ENCODE data around the gene GARNL3. TPM values are rescaled to one million over a fixed set of nuclear protein-coding genes. Genes with fewer than 3 reads are reported as not detected.

Gene GARNL3
- total and polyA plus RNA-seq, 8 donors, result 0.76 to 35.8 (median 7.5) TPM

DNA sequence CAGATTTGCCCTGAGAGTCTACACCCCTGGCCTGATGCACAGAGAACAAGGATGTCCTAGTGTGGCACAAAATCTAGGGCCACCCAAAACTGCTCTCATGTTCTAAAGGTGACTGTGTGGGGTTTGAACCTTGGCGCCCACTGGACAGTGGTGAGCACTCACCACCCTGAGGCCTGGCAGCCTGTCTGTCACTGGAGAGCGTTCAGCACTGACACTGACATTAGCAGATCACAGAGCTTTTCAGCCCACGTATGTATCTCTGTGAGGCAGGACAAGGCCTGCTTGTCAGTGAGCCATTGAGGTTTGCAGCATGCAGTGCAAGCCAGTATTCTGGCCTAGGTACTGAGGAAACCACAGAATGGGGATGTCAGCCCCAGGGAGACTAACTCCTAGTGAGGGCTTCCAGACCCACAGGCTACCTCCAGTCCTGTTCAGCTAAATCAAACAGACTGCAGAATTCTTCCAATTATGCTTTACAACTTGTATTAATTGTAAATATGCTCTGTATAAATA, 93.5 kb downstream of the GARNL3 start:
- peaks cover 0 to 39% (median 18%) of the 10 kb centered on the region in 4 donors for H3K4me1 ChIP-seq
- H3K36me3 ChIP-seq, result peaks cover 0 to 39% (median 34%) of the 10 kb centered on the region in 4 donors
- DNase-seq, result no peak
- intact Hi-C loops (cut with DNase I; ENCODE audit: low total_unique reads), result no loop called here
- H3K27me3 ChIP-seq, result no peaks in the 10 kb centered on the region
- no peak overlapping the region for H3K4me3 ChIP-seq
- 80 to 93% (median 90%) methylated on average over 3 of the region's 3 CpGs for WGBS, 5 donors
- TF ChIP-seq POLR2A (IDR thresholded peaks at IDR 0.05) (no peak), POLR2AphosphoS5 (IDR thresholded peaks at IDR 0.05) (no peak), EP300 (IDR thresholded peaks at IDR 0.05) (no peak)
- TF ChIP-seq, protein P1, sequence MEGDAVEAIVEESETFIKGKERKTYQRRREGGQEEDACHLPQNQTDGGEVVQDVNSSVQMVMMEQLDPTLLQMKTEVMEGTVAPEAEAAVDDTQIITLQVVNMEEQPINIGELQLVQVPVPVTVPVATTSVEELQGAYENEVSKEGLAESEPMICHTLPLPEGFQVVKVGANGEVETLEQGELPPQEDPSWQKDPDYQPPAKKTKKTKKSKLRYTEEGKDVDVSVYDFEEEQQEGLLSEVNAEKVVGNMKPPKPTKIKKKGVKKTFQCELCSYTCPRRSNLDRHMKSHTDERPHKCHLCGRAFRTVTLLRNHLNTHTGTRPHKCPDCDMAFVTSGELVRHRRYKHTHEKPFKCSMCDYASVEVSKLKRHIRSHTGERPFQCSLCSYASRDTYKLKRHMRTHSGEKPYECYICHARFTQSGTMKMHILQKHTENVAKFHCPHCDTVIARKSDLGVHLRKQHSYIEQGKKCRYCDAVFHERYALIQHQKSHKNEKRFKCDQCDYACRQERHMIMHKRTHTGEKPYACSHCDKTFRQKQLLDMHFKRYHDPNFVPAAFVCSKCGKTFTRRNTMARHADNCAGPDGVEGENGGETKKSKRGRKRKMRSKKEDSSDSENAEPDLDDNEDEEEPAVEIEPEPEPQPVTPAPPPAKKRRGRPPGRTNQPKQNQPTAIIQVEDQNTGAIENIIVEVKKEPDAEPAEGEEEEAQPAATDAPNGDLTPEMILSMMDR (IDR thresholded peaks at IDR 0.05), result no peak
- H3K9me3 ChIP-seq, result no peaks in the 10 kb centered on the region
- no peak overlapping the region for H3K27ac ChIP-seq

DNA sequence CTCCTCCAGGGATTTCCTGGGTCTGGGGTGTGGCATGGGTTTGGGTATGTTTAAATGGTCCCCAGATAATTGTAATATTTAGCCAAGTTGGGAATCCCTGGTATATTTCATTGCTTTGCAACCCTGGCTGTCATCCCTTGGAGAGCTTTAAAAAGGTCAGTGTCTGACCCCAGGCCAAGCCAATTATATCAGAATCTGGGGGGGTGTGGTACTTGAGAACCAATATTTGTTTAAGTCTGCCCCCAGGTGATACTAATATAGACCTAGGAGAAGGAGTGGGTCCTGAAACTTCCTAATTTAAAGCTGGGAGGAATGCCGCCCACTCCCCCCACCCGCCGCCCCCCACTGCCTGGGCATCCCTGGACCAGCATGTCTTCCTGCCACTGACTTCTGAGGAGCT, 94.2 kb downstream of the GARNL3 start:
- intact Hi-C loops (cut with DNase I; ENCODE audit: low total_unique reads), result no loop called here
- peaks cover 0 to 39% (median 18%) of the 10 kb centered on the region in 4 donors for H3K4me1 ChIP-seq
- TF ChIP-seq POLR2AphosphoS5 (IDR thresholded peaks at IDR 0.05) (no peak), EP300 (IDR thresholded peaks at IDR 0.05) (no peak), POLR2A (IDR thresholded peaks at IDR 0.05) (no peak)
- TF ChIP-seq, protein P1 (IDR thresholded peaks at IDR 0.05), result no peak
- DNase-seq, result no peak
- H3K4me3 ChIP-seq, result no peak overlapping the region
- no peaks in the 10 kb centered on the region for H3K9me3 ChIP-seq
- H3K36me3 ChIP-seq, result peaks cover 0 to 39% (median 33%) of the 10 kb centered on the region in 4 donors
- no peaks in the 10 kb centered on the region for H3K27me3 ChIP-seq
- 78 to 95% (median 86%) methylated on average over 3 of the region's 3 CpGs for WGBS, 5 donors
- H3K27ac ChIP-seq, result peak overlapping the region in 1 of 5 donors; percentile 25

DNA sequence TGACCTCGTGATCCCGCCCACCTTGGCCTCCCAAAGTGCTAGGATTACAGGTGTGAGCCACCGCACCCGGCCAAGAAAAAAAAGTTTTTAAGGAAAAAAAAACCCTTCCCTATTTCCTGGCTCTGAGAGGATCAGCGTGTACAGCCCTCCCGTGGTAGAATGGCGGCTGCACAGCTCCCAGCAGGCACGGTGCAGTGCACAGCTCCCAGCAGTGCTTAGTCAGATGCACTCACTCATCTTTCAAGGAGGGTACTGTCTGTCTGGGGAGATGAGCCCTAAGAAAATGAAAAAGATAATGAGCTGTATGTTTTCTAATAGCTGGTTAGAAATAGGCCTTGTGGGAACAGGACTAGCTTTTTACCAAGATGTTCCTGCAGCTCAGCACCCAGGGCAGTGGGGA, 95.7 kb downstream of the GARNL3 start:
- Histone ChIP-seq H3K4me3 (no peak overlapping the region), H3K4me1 (peaks cover 0 to 39% (median 18%) of the 10 kb centered on the region in 4 donors), H3K27ac (peak overlapping the region in 3 of 5 donors; percentile 16 to 78 (median 69)), H3K27me3 (no peaks in the 10 kb centered on the region), H3K36me3 (peaks cover 0 to 39% (median 34%) of the 10 kb centered on the region in 4 donors), H3K9me3 (no peaks in the 10 kb centered on the region)
- TF ChIP-seq POLR2AphosphoS5 (IDR thresholded peaks at IDR 0.05), result no peak
- no peak for TF ChIP-seq POLR2A (IDR thresholded peaks at IDR 0.05)
- TF ChIP-seq, protein P1 (IDR thresholded peaks at IDR 0.05), result no peak
- TF ChIP-seq EP300 (IDR thresholded peaks at IDR 0.05), result no peak
- 76 to 86% (median 77%) methylated on average over 8 of the region's 8 CpGs for WGBS, 5 donors
- DNase-seq, result no peak
- intact Hi-C loops (cut with DNase I; ENCODE audit: low total_unique reads), result no loop called here

DNA sequence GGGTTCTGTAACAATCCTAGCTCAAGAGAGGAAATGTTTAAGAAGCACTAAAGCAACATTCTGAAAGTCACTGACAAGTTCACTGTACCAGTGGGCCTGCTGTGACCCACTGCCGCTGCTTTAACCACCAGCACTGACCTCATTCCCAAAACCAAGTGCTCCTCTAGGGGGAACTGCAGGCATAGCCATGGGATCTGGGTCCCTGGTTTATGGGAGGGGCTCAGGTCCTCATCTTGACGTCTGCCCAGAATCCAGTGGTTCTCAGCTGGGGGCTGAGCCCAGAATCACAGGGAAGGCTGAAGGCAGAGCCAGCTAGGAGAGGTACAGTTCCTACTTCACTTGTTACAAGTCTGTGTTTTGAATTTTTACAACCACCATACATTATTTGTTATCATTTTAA, 96.3 kb downstream of the GARNL3 start:
- H3K27me3 ChIP-seq, result no peaks in the 10 kb centered on the region
- H3K4me1 ChIP-seq, result peaks cover 0 to 39% (median 18%) of the 10 kb centered on the region in 4 donors
- H3K36me3 ChIP-seq, result peaks cover 0 to 39% (median 32%) of the 10 kb centered on the region in 4 donors
- H3K9me3 ChIP-seq, result no peaks in the 10 kb centered on the region
- DNase-seq, result peak; percentile 20 to 78
- TF ChIP-seq POLR2AphosphoS5 (IDR thresholded peaks at IDR 0.05) (no peak), EP300 (IDR thresholded peaks at IDR 0.05) (no peak), POLR2A (IDR thresholded peaks at IDR 0.05) (no peak)
- TF ChIP-seq, protein P1 (IDR thresholded peaks at IDR 0.05), result no peak
- no peak overlapping the region for H3K4me3 ChIP-seq
- peak overlapping the region; percentile 58 to 81 (median 75) for H3K27ac ChIP-seq
- 40 to 56% (median 55%) methylated on average over 2 of the region's 2 CpGs for WGBS, 5 donors
- intact Hi-C loops (cut with DNase I; ENCODE audit: low total_unique reads), result no loop called here
